HL-60 (cell line): ENCODE results near the gene ARHGAP26.

ENCODE experiments used
- DNase-seq, 2 experiments: peaks; one replicate each; pipeline ENCODE4 v3.0.0-alpha.2; 2010 to 2020; ENCODE audit warnings: low read depth in 1 of 2, low spot score in 1 of 2
- H3K27ac ChIP-seq: fragments of 250-450 bp; sonication (Bioruptor Pico); replicated peaks from 2 replicates; pipeline ENCODE4 v1.5.1; 2020; ENCODE audit warnings: mild to moderate bottlenecking, moderate library complexity
- H3K27me3 ChIP-seq: fragments of 250-450 bp; sonication (Bioruptor Pico); 2 replicates; pipeline ENCODE4 v1.5.1; 2021; ENCODE audit warnings: mild to moderate bottlenecking, moderate library complexity; ENCODE audit not compliant: insufficient read depth, poor library complexity, severe bottlenecking
- H3K4me3 ChIP-seq: replicated peaks from 2 replicates; pipeline ENCODE4 v1.5.1; 2011; ENCODE audit warnings: mild to moderate bottlenecking, control low read depth, low read length; ENCODE audit not compliant: insufficient read depth
- CTCF ChIP-seq: IDR thresholded peaks from one replicate; pipeline ENCODE4 v1.5.1; 2011; ENCODE audit warnings: low read length, control low read depth, inconsistent platforms; ENCODE audit not compliant: insufficient read depth
- GABPA ChIP-seq: IDR thresholded peaks from 2 replicates; pipeline ENCODE4 v1.6.1; 2012; ENCODE audit warnings: low read depth
- POLR2AphosphoS5 ChIP-seq: IDR thresholded peaks from 2 replicates; pipeline ENCODE4 v1.6.1; 2012; ENCODE audit warnings: low read depth
- REST ChIP-seq: IDR thresholded peaks from 2 replicates; pipeline ENCODE4 v1.6.1; 2012; ENCODE audit warnings: low read depth; ENCODE audit not compliant: insufficient replicate concordance
- SPI1 ChIP-seq: IDR thresholded peaks from 2 replicates; pipeline ENCODE4 v1.6.1; 2012; ENCODE audit warnings: low read depth, mild to moderate bottlenecking, borderline replicate concordance

Gene ARHGAP26

DNA sequence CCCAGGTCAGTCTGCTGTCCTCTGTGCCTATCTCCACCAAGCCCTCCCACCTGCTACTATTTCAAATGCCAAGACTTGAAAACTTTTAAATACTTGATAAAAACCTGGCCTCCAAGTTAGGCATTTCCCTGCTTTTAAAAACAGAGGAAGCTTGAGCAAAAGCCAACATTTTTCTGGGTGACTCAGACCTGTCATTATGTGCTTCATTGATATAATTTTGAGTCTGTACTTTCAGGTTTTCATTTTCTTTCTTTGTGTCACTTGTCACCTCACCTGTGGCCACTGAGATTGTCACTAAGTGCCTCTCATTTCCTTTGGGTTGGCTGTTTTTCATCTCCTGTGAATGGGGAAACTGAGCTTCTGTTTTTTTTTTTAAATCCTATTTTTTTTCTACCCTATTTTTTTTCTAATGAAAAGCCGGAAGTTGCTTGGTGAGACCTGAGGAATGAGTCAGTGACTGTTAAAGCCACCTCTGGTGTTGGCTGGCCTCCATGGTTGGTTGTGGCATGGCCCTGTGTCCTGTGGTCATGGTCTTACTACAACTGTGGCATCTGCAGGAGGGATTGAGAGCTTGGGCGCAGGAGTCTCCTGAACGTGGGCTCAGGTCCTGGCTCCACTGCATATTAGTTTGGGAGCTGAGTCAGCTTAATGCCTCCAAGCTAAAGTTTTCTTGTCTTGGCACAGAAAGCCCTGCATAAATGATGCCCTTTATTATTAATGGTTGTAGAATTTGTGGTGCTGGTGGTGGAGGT is 56.7 kb downstream of the ARHGAP26 start:
- no peak overlapping the region for H3K4me3 ChIP-seq
- H3K27me3 ChIP-seq, result no peaks in the 10 kb centered on the region
- DNase-seq, result peak; percentile 59 to 85
- TF ChIP-seq POLR2AphosphoS5 (no peak), SPI1 (no peak), CTCF (no peak), GABPA (no peak), REST (no peak)
- peak overlapping the region; percentile 55 for H3K27ac ChIP-seq

DNA sequence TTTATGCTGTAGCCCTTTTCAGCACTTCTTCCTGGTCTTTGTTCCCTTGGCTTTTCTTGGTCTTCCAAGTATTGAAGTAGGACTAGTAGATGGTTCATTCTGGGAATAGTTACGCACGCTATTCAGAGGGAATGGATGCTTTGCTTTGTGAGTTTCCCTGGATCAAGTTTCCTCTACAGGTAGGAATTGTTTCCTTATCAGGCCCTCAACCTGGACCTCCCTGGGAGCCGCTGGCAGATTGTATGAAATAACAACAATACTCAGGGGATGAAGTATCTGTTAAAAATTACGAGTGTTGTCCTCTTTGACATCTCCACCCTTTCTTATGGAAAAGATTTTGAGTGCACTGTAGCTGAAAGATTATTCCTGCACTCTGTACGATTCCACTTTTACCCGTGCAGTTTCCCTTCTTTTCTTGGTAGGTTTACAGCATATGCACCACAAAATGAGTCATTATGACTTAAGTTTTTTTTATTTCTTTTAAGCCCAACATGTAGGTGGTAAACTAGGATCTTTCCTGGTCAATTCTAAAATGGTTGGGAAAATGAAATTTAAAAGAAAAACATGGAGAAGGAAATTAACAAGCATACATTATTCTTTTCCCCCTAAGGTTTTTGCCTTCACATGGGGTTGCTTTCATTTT is 57.9 kb downstream of the ARHGAP26 start:
- Histone ChIP-seq H3K4me3 (no peak overlapping the region), H3K27ac (peak overlapping the region; percentile 55), H3K27me3 (no peaks in the 10 kb centered on the region)
- no peak for DNase-seq
- TF ChIP-seq POLR2AphosphoS5 (no peak), CTCF (no peak), SPI1 (no peak), REST (no peak), GABPA (no peak)

DNA sequence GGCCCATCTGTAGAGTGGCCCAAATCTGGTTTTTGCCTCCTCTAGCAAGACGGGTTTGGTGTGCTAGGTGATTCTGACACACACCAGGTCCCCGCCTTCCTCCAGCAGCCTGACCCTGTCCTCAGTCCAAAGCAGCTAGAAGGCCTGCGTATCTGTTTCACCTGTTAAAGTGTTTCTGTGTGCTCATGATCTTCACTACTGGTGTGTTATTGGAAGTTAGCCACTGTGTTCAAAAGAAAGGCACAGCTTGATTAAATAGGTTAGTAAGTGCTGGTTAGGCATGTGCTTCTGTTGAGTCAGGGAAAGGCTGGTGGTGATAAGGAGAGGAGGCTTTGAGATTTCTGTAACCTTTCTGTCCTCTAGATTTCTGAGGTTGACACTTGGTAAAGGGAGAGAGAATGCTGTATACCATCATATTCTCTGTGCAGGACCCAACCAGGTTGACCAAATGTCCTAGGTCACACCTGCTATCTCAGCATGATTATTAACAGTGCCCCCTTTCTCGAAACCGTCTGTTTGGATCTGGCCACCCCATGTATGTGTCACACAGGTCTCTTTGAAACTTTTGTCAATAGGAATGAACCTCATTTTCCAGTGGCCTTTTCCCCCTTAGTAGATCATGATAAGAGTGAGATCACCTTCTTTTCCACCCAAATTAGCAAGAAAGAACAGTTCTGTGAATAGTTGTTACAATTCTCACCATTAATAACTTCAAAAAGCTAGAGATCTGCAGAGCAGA is 58.8 kb downstream of the ARHGAP26 start:
- TF ChIP-seq CTCF, result no peak
- no peak for TF ChIP-seq REST
- no peak for TF ChIP-seq SPI1
- TF ChIP-seq POLR2AphosphoS5, result no peak
- no peak for TF ChIP-seq GABPA
- DNase-seq, result no peak
- H3K27me3 ChIP-seq, result no peaks in the 10 kb centered on the region
- H3K27ac ChIP-seq, result no peak overlapping the region
- H3K4me3 ChIP-seq, result no peak overlapping the region
